OCI-LY1 (cell line): ENCODE measurements around the gene IL11.

Experiments used
- CTCF ChIP-seq: fragments of 200-600 bp; sonication (generic), shearing (Covaris generic); IDR thresholded peaks from 2 replicates; pipeline ENCODE4 v1.5.1; 2017; ENCODE audit warnings: mild to moderate bottlenecking, antibody characterized with exemption, low read length, moderate library complexity, mixed read lengths
- EZH2 ChIP-seq: fragments of 200-600 bp; sonication (generic), shearing (Covaris generic); IDR thresholded peaks from 2 replicates; pipeline ENCODE4 v1.8.0; 2017; ENCODE audit warnings: borderline replicate concordance, mixed run types, mild to moderate bottlenecking, antibody characterized with exemption, low read length, moderate library complexity, mixed read lengths

- no peak for TF ChIP-seq CTCF
- TF ChIP-seq EZH2: no peak
Measured at GRCh38 chr19:55410168-55410567, 39.9 kb upstream of the IL11 start.
